AML-193 (cell line): ENCODE results near the gene CA5A.
"Not testable (repeated sequence)": the region's sequence is repeated elsewhere in the genome, so short reads cannot be mapped to it uniquely, and the experiment has no call there.

Experiments
- DNase-seq, 2 experiments: peaks; one replicate each; lab custom pipeline; 2025; lab: John Stamatoyannopoulos, UW

CA5A gene

GRCh38 chr16:87936375-87937230 is at the start of gene CA5A:
CA5A (minus strand) TSS chr16:87936529; CDS start chr16:87936450, 79 bp downstream.
- DNase-seq, result no peak

- not testable (repeated sequence) for DNase-seq
Observed at GRCh38 chr16:87985493-87985892, 49.2 kb upstream of the CA5A start.

GRCh38 chr16:87984632-87985267 is 48.4 kb upstream of the CA5A start:
- DNase-seq, result no peak

- not testable (repeated sequence) for DNase-seq
Observed at GRCh38 chr16:87984180-87984579, 47.9 kb upstream of the CA5A start.

- not testable (repeated sequence) for DNase-seq
Observed at GRCh38 chr16:87983737-87984097, 47.4 kb upstream of the CA5A start.

GRCh38 chr16:87983072-87983736 is 46.9 kb upstream of the CA5A start:
- not testable (repeated sequence) for DNase-seq

GRCh38 chr16:87982581-87983041 is 46.3 kb upstream of the CA5A start:
- DNase-seq, result no peak

- not testable (repeated sequence) for DNase-seq
Observed at GRCh38 chr16:87981376-87981775, 45.0 kb upstream of the CA5A start.

GRCh38 chr16:87979911-87980630 is 43.7 kb upstream of the CA5A start:
- DNase-seq, result not testable (repeated sequence)

- no peak for DNase-seq
Observed at GRCh38 chr16:87979352-87979751, 43.0 kb upstream of the CA5A start.

GRCh38 chr16:87978127-87978526 is 41.8 kb upstream of the CA5A start:
- DNase-seq, result no peak

- no peak for DNase-seq
Observed at GRCh38 chr16:87976665-87977064, 40.3 kb upstream of the CA5A start.

- no peak for DNase-seq
Observed at GRCh38 chr16:87974178-87974577, 37.8 kb upstream of the CA5A start.

GRCh38 chr16:87973717-87974116 is 37.4 kb upstream of the CA5A start:
- no peak for DNase-seq

GRCh38 chr16:87971933-87972332 is 35.6 kb upstream of the CA5A start:
- no peak for DNase-seq

- no peak for DNase-seq
Observed at GRCh38 chr16:87970186-87970585, 33.9 kb upstream of the CA5A start.

- no peak for DNase-seq
Observed at GRCh38 chr16:87968541-87968940, 32.2 kb upstream of the CA5A start.

- no peak for DNase-seq
Observed at GRCh38 chr16:87966685-87967185, 30.4 kb upstream of the CA5A start.

GRCh38 chr16:87966064-87966645 is 29.8 kb upstream of the CA5A start:
- no peak for DNase-seq

GRCh38 chr16:87965417-87965816 is 29.1 kb upstream of the CA5A start:
- no peak for DNase-seq

- DNase-seq, result no peak
Observed at GRCh38 chr16:87964049-87964659, 27.8 kb upstream of the CA5A start.
